ENCODE data around the gene FGR.

Gene FGR

GRCh38 chr1:27601771-27602461 lies 33.1 kb downstream of the FGR start:
- DNase-seq (ENCODE audit: low read depth in 3 of 3) = no peak

- DNase-seq (ENCODE audit: low read depth in 3 of 3) = no peak
Measured at GRCh38 chr1:27601321-27601770, 33.6 kb downstream of the FGR start.

- no peak for DNase-seq (ENCODE audit: low read depth in 3 of 3)
Measured at GRCh38 chr1:27600498-27601175, 34.3 kb downstream of the FGR start.

- no peak for DNase-seq (ENCODE audit: low read depth in 3 of 3)
Measured at GRCh38 chr1:27599605-27600497, 35.1 kb downstream of the FGR start.

GRCh38 chr1:27598902-27599528 lies 36.0 kb downstream of the FGR start:
- DNase-seq (ENCODE audit: low read depth in 3 of 3) = peak in 1 of 3 donors; percentile 60

GRCh38 chr1:27598295-27598687 lies 36.7 kb downstream of the FGR start:
- no peak for DNase-seq (ENCODE audit: low read depth in 3 of 3)

GRCh38 chr1:27597516-27598294 lies 37.3 kb downstream of the FGR start:
- no peak for DNase-seq (ENCODE audit: low read depth in 3 of 3)

- no peak for DNase-seq (ENCODE audit: low read depth in 3 of 3)
Measured at GRCh38 chr1:27596986-27597385, 38.0 kb downstream of the FGR start.

- DNase-seq (ENCODE audit: low read depth in 3 of 3) = no peak
Measured at GRCh38 chr1:27596261-27596660, 38.7 kb downstream of the FGR start.

- no peak for DNase-seq (ENCODE audit: low read depth in 3 of 3)
Measured at GRCh38 chr1:27595597-27595996, 39.4 kb downstream of the FGR start.

- DNase-seq (ENCODE audit: low read depth in 3 of 3) = no peak
Measured at GRCh38 chr1:27594564-27595510, 40.1 kb downstream of the FGR start.

GRCh38 chr1:27593678-27594563 lies 41.1 kb downstream of the FGR start:
- DNase-seq (ENCODE audit: low read depth in 3 of 3) = no peak

GRCh38 chr1:27592931-27593677 lies 41.9 kb downstream of the FGR start:
- no peak for DNase-seq (ENCODE audit: low read depth in 3 of 3)

GRCh38 chr1:27592232-27592930 lies 42.6 kb downstream of the FGR start:
- DNase-seq (ENCODE audit: low read depth in 3 of 3) = no peak

- no peak for DNase-seq (ENCODE audit: low read depth in 3 of 3)
Measured at GRCh38 chr1:27591622-27592021, 43.4 kb downstream of the FGR start.

GRCh38 chr1:27590917-27591508 lies 44.0 kb downstream of the FGR start:
- no peak for DNase-seq (ENCODE audit: low read depth in 3 of 3)

- no peak for DNase-seq (ENCODE audit: low read depth in 3 of 3)
Measured at GRCh38 chr1:27589841-27590426, 45.1 kb downstream of the FGR start.
